Middle frontal gyrus (tissue), 1 donor: ENCODE measurements around the gene IL1RAPL2.
"Not testable (repeated sequence)": the region's sequence is repeated elsewhere in the genome, so short reads cannot be mapped to it uniquely, and the experiment has no call there.

ENCODE experiments used
- DNase-seq: peaks from one replicate; pipeline ENCODE4 v3.0.0-alpha.2; 2015; ENCODE audit warnings: low spot score; ENCODE audit errors: extremely low spot score

The IL1RAPL2 gene

GRCh38 chrX:105167233-105167632, 601.2 kb downstream of the IL1RAPL2 start:
- DNase-seq, result no peak

DNA sequence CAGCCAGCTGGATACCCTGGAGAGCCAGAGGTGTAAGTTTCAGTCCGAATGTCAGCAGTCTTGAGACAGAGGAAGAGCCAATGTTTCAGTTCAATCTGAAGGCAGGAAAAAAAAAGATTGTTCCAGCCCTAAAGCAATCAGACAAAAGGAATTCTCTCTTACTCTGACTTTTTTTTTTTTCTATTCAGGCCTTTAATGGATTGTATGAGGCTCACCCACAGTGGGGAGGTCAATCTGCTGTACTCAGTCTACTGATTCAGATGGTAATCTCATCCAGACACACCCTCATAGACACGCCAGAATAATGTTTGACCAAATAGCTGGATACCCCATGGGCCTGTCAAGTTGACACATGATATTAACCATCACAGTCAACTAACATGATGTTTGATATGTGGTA, 602.6 kb downstream of the IL1RAPL2 start:
- no peak for DNase-seq

- DNase-seq, result no peak
These were observed 607.1 kb downstream of the IL1RAPL2 start for GRCh38 chrX:105173071-105173470.

DNA sequence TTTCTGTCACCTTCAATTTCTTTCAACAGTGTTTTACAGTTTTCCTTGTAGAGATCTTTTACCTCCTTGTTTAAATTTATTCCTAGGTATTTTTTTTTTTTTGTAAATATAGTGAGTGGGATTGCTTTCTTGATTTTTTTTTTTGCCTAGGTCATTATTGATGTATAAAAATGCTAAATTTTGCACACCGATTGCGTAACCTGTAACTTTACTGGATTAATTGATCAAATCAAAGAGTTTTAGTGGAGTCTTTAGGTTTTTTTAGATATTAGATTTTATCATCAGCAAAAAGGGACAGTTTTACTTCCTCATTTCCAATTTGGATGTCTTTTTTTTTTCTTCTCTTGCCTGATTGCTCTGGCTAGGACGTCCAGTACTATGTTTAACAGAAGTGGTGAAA, 613.6 kb downstream of the IL1RAPL2 start:
- DNase-seq, result no peak

- no peak for DNase-seq
These were observed 623.1 kb downstream of the IL1RAPL2 start for GRCh38 chrX:105189093-105189492.

- DNase-seq, result no peak
These were observed 624.4 kb downstream of the IL1RAPL2 start for GRCh38 chrX:105190252-105190853.

DNA sequence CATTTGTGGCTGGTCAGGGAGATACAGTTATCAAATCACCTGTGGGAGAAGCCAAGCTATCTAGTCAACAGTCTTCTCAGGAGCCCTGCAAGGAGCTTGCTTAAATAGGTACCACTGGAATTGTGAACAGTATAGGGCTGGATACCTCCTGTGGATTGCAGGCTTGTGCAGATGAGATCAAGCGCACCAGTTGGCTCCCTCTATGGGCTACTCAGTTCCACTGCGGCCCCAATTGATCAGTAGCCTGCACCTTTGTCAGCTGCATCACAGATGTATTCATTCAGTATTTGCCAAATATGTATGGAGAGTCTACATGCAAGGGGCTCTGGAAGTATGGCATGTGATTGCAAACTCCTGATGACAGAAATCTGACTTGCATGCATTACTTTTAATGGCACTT, 625.9 kb downstream of the IL1RAPL2 start:
- no peak for DNase-seq

GRCh38 chrX:105209406-105209805, 643.4 kb downstream of the IL1RAPL2 start:
- no peak for DNase-seq

DNA sequence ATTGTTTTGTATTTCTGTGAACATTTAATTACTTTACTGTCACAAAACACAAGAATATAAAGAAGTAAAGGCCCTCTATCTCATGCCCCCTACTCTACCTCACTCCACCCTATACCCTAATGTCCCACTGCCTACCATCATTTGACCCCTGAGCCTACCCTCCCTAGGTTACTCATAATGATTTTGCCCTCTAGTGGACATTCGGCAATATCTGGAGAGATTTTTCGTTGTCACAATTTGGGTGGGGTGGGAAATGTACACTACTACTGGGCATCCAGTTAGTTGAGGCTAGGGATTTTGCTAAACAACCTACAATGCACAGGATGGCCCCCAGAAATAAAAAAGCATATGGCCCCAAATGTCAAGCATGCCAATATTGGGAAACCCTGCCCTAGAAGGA, 644.3 kb downstream of the IL1RAPL2 start:
- DNase-seq, result no peak

DNA sequence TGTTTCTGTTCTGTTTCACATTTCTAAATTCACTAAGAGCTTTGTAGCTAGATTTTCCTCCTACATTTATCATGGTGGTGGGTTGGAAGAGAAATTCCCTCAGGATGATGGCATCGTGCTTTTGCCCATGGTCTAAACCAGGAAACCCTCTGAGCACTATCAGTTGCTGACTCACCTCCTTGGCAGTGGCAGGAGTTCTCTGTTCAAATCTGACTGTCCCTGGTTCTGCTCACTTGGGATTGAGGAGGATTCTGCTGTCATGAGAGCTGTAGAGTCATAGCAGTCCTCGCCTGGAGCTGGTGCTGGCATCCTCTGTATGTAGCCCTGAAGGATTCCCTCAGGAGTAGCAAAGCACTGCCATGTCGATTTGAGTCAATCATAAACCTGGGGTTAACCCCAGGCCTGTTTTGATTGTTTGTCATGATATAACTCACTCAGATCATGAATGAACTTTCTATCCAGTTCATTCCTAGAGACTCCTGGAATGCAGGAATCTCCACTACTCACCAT, 645.1 kb downstream of the IL1RAPL2 start:
- DNase-seq, result no peak

DNA sequence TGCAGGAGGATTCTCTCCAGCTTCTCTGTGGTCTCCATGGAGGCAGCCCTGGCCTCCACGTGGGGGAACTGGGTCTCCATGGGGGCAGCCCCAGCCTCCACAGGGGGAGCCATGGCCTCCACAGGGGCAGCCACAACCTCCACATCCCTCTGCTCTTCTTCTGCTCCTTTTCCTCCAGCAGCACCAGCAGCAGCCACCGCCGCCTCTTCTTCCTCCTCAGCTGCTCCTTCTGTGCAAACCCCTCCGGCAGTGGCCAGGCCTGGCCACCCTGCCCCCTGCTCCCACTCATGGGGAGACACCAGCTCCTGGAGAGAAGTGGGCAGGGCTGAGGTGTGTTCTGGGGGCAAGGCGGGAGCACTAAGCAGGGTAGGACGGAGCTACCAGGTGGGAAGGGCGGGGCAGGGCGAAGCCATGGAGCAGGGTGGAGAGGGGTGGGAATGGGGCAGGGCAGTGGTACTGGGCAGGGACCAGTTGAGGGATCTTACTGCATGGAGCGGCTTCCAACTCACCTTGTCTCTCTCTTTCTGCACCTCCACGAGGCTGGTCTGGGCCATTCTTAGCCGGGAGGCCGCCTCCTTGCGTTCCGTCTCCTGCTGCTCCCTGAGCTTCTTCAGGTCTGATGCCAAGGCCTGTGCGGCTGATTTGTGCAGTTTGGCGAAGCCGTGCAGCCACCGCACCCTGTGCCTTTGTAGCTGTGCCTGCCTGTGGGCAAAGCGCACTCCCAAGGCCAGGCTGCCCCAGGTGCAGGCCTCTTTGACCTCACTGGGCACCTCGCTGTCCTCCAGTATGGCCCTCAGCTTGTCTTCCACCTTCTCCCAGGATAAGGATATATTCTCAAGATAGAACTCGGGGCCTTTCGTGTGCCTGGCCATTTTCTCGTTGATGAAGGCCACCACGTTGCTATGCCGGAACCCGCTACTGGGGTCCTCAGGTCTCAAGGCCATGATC, 653.7 kb downstream of the IL1RAPL2 start:
- DNase-seq, result no peak

DNA sequence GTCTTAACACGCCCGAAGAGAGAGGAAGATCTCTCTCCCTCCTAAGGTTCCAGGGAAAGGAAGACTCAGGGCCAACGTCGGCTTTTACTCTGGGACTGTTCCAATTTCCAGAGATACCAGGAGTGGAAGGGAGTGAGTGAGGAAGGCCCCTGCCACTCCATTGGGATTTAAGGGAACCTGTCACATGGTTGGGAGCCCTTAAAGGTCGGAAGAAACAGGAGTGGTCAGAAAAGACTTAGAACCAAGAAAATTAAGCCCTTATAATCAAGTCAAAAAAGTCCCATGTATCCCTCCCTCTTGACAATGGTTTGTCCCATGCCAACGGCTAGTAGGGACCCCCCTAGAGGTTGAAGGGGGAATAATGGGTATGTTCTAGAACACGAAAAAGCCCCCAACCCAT, 654.6 kb downstream of the IL1RAPL2 start, which contains the start of gene TEX13A:
Gene TEX13A, minus strand, starts transcription at position 59 of the 400 bp plus-strand sequence. CDS start 297 bp downstream, outside the sequence.
- DNase-seq, result no peak

- no peak for DNase-seq
These were observed 655.4 kb downstream of the IL1RAPL2 start for GRCh38 chrX:105221374-105221773.

DNA sequence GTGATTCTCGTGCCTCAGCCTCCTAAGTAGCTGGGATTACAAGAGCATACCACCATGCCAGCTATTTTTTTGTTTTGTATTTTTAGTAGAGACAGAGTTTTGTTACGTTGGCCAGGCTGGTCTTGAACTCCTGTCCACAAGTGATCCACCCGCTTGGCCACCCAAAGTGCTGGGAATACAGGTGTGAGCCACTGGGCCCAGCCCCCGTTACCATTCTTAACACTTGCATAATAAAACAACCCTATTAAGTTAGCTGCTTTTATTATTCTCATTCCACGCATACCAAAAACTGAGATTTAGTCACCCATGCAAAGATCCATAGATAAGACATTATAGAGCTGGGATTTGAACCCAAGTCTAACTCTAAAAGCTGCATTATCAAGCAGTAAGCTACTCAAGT, 660.5 kb downstream of the IL1RAPL2 start:
- no peak for DNase-seq

DNA sequence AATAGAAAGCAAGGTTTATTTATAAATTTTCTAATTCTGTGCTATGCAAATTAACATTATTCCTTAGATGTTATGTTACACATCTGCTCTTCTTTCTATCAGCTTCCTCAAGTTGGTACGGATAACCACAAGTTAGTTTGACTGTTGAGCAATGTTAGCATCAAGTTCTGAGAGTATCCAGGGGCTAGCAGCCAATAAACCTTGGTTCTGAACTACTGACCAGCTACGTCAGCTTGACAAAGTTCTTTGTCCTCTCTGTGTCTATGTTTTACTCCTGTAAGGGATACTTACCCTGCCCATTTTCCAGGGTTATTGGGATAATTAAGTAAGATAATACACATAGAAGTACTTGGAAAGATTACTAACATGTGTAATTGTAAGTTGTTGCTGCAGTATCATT, 662.6 kb downstream of the IL1RAPL2 start:
- no peak for DNase-seq

DNA sequence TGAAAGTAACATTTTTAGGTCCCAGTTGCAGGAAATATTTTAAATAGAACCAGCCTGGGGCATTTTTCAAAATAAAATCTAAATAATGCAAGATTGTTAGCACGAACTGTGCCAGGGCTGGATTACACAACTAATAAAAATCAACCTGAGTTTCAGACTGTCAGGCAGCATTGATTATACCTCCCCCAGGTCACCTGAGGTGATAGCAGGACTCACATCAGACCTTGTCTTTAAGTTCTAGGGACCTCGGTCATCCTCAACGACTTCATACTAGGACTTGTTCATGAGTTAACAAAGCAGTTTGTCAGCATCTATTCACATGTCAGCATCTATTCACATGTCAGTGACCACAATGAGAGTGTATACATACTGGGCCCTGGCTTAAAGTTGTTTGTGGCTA, 663.1 kb downstream of the IL1RAPL2 start:
- no peak for DNase-seq

DNA sequence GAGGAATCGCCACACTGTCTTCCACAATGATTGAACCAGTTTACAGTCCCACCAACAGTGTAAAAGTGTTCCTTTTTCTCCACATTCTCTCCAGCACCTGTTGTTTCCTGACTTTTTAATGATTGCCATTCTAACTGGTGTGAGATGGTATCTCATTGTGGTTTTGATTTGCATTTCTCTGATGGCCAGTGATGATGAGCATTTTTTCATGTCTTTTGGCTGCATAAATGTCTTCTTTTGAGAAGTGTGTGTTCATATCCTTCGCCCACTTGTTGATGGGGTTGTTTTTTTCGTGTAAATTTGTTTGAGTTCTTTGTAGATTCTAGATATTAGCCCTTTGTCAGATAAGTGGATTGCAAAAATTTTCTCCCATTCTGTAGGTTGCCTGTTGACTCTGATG, 671.4 kb downstream of the IL1RAPL2 start:
- DNase-seq, result not testable (repeated sequence)

- no peak for DNase-seq
These were observed 675.1 kb downstream of the IL1RAPL2 start for GRCh38 chrX:105241056-105241455.

DNA sequence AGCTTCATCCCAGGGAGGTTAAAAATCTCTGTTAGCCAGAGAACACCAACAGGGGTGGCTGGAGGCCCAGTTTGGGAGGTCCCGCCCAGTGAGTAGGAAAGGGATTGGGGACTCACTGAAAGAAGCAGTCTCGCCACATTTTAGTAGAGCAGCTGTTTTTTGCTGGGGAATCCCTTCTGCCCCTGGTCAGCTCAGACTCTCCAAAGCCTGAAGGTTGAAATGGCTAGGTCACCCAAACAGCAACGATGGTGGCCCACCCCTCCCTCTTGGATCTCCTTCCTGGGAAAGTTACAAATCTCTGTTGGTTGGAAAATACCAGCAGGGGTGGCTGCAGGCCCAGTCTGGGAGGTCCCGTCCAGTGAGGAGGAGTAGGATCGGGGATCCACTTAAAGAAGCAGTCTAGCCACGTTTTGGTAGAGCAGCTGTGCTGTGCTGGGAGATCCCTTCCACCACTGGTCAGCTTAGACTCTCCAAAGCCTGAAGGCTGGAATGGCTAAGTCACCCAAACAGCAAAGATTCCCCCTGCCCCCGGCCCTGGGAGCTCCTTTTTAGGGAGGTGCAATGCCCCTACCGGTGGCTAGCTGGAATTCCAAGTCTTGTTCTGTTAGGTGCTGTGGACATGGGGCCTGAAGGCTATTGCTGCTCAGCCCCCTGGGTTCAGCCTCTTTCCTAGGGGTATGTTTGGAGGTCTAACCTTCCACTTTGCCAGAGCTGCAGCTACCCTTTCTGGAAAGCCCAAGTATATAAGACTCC, 694.5 kb downstream of the IL1RAPL2 start:
- no peak for DNase-seq

DNA sequence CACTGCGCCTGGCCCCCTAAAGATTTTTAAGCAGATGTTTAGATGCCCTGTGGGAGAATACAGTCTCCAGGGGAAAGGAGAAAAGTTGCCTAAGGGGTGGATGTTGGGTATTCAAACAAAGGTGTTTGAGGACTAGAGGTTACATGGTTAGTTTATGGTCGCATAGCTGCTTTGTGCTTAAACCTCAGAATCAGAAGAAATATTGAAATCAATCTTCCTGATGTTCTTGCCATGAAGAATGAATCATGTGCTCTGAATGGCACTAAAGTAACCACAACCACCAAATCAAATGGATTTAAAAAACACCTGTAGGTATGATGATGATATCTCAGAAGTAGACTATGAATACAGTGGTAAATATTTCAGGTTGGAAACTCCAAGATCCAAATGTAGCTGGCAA, 697.2 kb downstream of the IL1RAPL2 start:
- no peak for DNase-seq

DNA sequence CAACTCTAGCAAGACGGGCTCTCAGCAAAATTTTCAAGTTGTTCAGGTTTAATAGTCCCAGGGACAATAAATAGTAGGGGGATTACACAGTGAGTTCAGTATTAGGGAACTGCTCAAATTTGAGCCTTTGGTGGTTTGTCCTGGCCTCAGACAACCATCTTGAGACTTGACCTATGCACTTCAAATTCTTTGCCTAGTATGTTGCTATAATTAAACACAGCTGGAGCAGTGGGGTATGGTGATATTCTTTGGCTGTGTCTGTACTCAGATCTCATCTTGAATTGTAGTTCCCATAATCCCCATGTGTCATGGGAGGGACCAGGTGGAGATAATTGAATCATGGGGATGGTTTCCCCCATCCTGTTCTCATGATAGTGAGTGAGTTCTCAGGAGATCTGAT, 697.8 kb downstream of the IL1RAPL2 start:
- no peak for DNase-seq

GRCh38 chrX:105265093-105265492, 699.1 kb downstream of the IL1RAPL2 start:
- no peak for DNase-seq
